ENCODE data around the gene CCDC88C. TPM values are rescaled to one million over a fixed set of nuclear protein-coding genes. Genes with fewer than 3 reads are reported as not detected.
A peak's percentile ranks its signal among the peaks of the same experiment; 100 is the strongest.

CCDC88C gene
- total RNA-seq, 1 donor, result 0.36 TPM

DNA sequence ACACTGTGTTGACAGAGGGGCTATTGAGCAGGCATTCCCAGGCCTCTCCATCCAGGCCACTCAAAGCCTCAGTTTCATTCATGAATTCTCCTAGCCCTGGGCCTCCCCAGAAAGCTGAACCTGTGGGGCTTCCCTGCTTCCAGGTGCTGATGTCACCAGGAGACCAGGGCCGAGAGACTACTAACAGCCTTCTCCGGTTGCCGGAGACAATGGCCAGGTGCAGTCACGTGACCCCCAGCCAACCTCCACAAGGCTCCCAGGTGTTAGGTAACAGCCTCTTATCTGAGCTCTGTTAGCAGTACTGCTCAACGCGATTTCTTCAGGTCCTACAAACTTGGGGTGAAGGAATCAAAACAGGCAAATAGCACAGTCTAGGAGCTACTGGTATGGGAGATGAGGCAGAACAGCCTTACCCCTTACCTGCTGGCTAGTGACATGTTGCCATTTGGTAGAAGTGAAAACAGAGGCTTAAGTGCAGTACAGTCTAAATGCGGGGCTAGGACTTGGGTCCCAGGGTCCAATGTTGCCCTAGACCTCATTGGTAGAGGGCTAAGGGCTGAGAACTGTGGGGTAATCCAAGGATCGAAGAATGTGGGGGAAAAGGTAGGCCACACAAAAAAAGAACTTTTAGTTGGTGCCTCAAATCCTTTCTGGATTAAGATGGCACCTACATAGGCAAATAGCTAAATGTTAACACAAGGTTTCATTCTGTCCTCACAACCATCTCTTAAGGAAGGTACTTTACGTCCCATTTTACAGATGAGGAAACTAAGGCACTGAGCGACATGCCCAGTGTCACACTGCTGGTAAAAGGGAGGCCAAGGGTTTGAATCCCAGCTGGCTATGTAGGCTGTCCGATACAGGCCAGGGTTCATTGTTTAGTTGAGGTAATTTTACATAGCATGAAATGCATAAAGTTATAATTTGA, 3.8 kb downstream of the CCDC88C start:
- DNase-seq (ENCODE audit: insufficient read length, low spot score, missing footprints), result no peak
- Histone ChIP-seq H3K27me3 (ENCODE audit: insufficient read depth, low read length) (peaks cover 46% of the 10 kb centered on the region), H3K4me2 (ENCODE audit: insufficient read depth, low read length) (no peak overlapping the region), H3K4me1 (ENCODE audit: insufficient read depth, low read length) (peaks cover 7% of the 10 kb centered on the region), H4K20me1 (ENCODE audit: insufficient read depth, low read length) (no peaks in the 10 kb centered on the region), H3K9me3 (ENCODE audit: low read depth, low read length) (no peaks in the 10 kb centered on the region), H3K4me3 (ENCODE audit: insufficient read depth, low read length) (no peak overlapping the region), H2AFZ (ENCODE audit: low read length) (no peak overlapping the region), H3K36me3 (ENCODE audit: insufficient read depth, low read length) (no peaks in the 10 kb centered on the region), H3K27ac (ENCODE audit: low read depth, low read length) (no peak overlapping the region), H3K79me2 (ENCODE audit: insufficient read depth, low read length) (no peaks in the 10 kb centered on the region)
- TF ChIP-seq, protein P1, sequence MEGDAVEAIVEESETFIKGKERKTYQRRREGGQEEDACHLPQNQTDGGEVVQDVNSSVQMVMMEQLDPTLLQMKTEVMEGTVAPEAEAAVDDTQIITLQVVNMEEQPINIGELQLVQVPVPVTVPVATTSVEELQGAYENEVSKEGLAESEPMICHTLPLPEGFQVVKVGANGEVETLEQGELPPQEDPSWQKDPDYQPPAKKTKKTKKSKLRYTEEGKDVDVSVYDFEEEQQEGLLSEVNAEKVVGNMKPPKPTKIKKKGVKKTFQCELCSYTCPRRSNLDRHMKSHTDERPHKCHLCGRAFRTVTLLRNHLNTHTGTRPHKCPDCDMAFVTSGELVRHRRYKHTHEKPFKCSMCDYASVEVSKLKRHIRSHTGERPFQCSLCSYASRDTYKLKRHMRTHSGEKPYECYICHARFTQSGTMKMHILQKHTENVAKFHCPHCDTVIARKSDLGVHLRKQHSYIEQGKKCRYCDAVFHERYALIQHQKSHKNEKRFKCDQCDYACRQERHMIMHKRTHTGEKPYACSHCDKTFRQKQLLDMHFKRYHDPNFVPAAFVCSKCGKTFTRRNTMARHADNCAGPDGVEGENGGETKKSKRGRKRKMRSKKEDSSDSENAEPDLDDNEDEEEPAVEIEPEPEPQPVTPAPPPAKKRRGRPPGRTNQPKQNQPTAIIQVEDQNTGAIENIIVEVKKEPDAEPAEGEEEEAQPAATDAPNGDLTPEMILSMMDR (IDR thresholded peaks at IDR 0.05; ENCODE audit: extremely low read depth, low read depth, low read length), result no peak

GRCh38 chr14:91412939-91413338, 4.7 kb downstream of the CCDC88C start:
- no peak overlapping the region for H2AFZ ChIP-seq (ENCODE audit: low read length)
- no peak overlapping the region for H3K4me2 ChIP-seq (ENCODE audit: insufficient read depth, low read length)
- H3K4me1 ChIP-seq (ENCODE audit: insufficient read depth, low read length), result no peaks in the 10 kb centered on the region
- H3K36me3 ChIP-seq (ENCODE audit: insufficient read depth, low read length), result no peaks in the 10 kb centered on the region
- H3K27me3 ChIP-seq (ENCODE audit: insufficient read depth, low read length), result peaks cover 38% of the 10 kb centered on the region
- no peaks in the 10 kb centered on the region for H3K9me3 ChIP-seq (ENCODE audit: low read depth, low read length)
- DNase-seq (ENCODE audit: insufficient read length, low spot score, missing footprints), result no peak
- TF ChIP-seq, protein P1 (IDR thresholded peaks at IDR 0.05; ENCODE audit: extremely low read depth, low read depth, low read length), result no peak
- H3K4me3 ChIP-seq (ENCODE audit: insufficient read depth, low read length), result no peak overlapping the region
- H4K20me1 ChIP-seq (ENCODE audit: insufficient read depth, low read length), result no peaks in the 10 kb centered on the region
- no peaks in the 10 kb centered on the region for H3K79me2 ChIP-seq (ENCODE audit: insufficient read depth, low read length)
- no peak overlapping the region for H3K27ac ChIP-seq (ENCODE audit: low read depth, low read length)

GRCh38 chr14:91410771-91411536, 6.7 kb downstream of the CCDC88C start:
- H3K79me2 ChIP-seq (ENCODE audit: insufficient read depth, low read length), result no peaks in the 10 kb centered on the region
- peaks cover 22% of the 10 kb centered on the region for H3K27me3 ChIP-seq (ENCODE audit: insufficient read depth, low read length)
- TF ChIP-seq, protein P1 (IDR thresholded peaks at IDR 0.05; ENCODE audit: extremely low read depth, low read depth, low read length), result no peak

More at GRCh38 chr14:91410771-91411536, 6.7 kb downstream of the CCDC88C start:
- no peaks in the 10 kb centered on the region for H4K20me1 ChIP-seq (ENCODE audit: insufficient read depth, low read length)
- no peaks in the 10 kb centered on the region for H3K36me3 ChIP-seq (ENCODE audit: insufficient read depth, low read length)
- no peak overlapping the region for H2AFZ ChIP-seq (ENCODE audit: low read length)
- no peak overlapping the region for H3K4me3 ChIP-seq (ENCODE audit: insufficient read depth, low read length)
- no peak overlapping the region for H3K27ac ChIP-seq (ENCODE audit: low read depth, low read length)
- DNase-seq (ENCODE audit: insufficient read length, low spot score, missing footprints), result peak; percentile 80
- no peaks in the 10 kb centered on the region for H3K4me1 ChIP-seq (ENCODE audit: insufficient read depth, low read length)
- no peaks in the 10 kb centered on the region for H3K9me3 ChIP-seq (ENCODE audit: low read depth, low read length)
- H3K4me2 ChIP-seq (ENCODE audit: insufficient read depth, low read length), result no peak overlapping the region

All from osteoblast (primary cell).